Astrocyte (in vitro differentiated cells and primary cell): ENCODE results near the gene CSF2RB. TPM values are rescaled to one million over a fixed set of nuclear protein-coding genes. Genes with fewer than 3 reads are reported as not detected.

ENCODE experiments used
- DNase-seq: peaks from one replicate; pipeline ENCODE4 v3.0.0-alpha.2; 2010; ENCODE audit warnings: low read depth
- FAIRE-seq: peaks from 2 replicates; lab custom pipeline; 2011; peaks lifted over from hg19 to GRCh38; lab: Jason Lieb, UNC
- H2AFZ ChIP-seq: 2 replicates; pipeline ENCODE4 v1.6.0; 2012; ENCODE audit warnings: low read depth, low read length, inconsistent platforms
- H3K27ac ChIP-seq: 2 replicates; pipeline ENCODE4 v1.5.1; 2011; ENCODE audit warnings: low read depth, low read length, inconsistent platforms
- H3K27me3 ChIP-seq: 2 replicates; pipeline ENCODE4 v1.6.0; 2011; ENCODE audit warnings: low read length, inconsistent platforms; ENCODE audit not compliant: insufficient read depth
- H3K36me3 ChIP-seq: 2 replicates; pipeline ENCODE4 v1.5.1; 2011; ENCODE audit warnings: low read length, inconsistent platforms; ENCODE audit not compliant: insufficient read depth
- H3K4me1 ChIP-seq: 2 replicates; pipeline ENCODE4 v1.5.1; 2011; ENCODE audit warnings: low read length, inconsistent platforms; ENCODE audit not compliant: insufficient read depth
- H3K4me2 ChIP-seq: 2 replicates; pipeline ENCODE4 v1.6.0; 2012; ENCODE audit warnings: low read length, inconsistent platforms
- H3K4me3 ChIP-seq: 2 replicates; pipeline ENCODE4 v1.5.1; 2011; ENCODE audit warnings: low read depth, mild to moderate bottlenecking, low read length, inconsistent platforms; ENCODE audit not compliant: insufficient read depth
- H3K79me2 ChIP-seq: 2 replicates; pipeline ENCODE4 v1.6.0; 2012; ENCODE audit warnings: mild to moderate bottlenecking, low read length, inconsistent platforms; ENCODE audit not compliant: insufficient read depth
- H3K9ac ChIP-seq: 2 replicates; pipeline ENCODE4 v1.6.0; 2012; ENCODE audit warnings: mild to moderate bottlenecking, low read length, inconsistent platforms
- H3K9me3 ChIP-seq: 2 replicates; pipeline ENCODE4 v1.5.1; 2012; ENCODE audit warnings: low read depth, mild to moderate bottlenecking, low read length, inconsistent platforms; ENCODE audit not compliant: insufficient read depth
- H4K20me1 ChIP-seq: 2 replicates; pipeline ENCODE4 v1.6.0; 2012; ENCODE audit warnings: low read length, inconsistent platforms; ENCODE audit not compliant: insufficient read depth
- H3K27ac Mint-ChIP-seq: one replicate; pipeline ENCODE4 v1.8.0; 2021; ENCODE audit warnings: mild to moderate bottlenecking, mixed read lengths; ENCODE audit not compliant: unreplicated experiment
- H3K27me3 Mint-ChIP-seq: one replicate; pipeline ENCODE4 v1.8.0; 2021; ENCODE audit warnings: low read depth, mixed read lengths; ENCODE audit not compliant: unreplicated experiment
- H3K36me3 Mint-ChIP-seq: one replicate; pipeline ENCODE4 v1.8.0; 2021; ENCODE audit warnings: low read depth, mixed read lengths; ENCODE audit not compliant: unreplicated experiment
- H3K4me1 Mint-ChIP-seq: one replicate; pipeline ENCODE4 v1.8.0; 2021; ENCODE audit warnings: low read depth, mixed read lengths; ENCODE audit not compliant: unreplicated experiment
- H3K4me3 Mint-ChIP-seq: one replicate; pipeline ENCODE4 v1.8.0; 2021; ENCODE audit warnings: mild to moderate bottlenecking, moderate library complexity, mixed read lengths; ENCODE audit not compliant: unreplicated experiment
- H3K9me3 Mint-ChIP-seq: one replicate; pipeline ENCODE4 v1.8.0; 2021; ENCODE audit warnings: mild to moderate bottlenecking, mixed read lengths; ENCODE audit not compliant: unreplicated experiment
- CTCF ChIP-seq: IDR thresholded peaks from 2 replicates; pipeline ENCODE4 v1.5.1; 2011; ENCODE audit warnings: low read depth, mild to moderate bottlenecking, inconsistent platforms, low read length, moderate library complexity; ENCODE audit not compliant: insufficient read depth
- EZH2 ChIP-seq: IDR thresholded peaks from 2 replicates; pipeline ENCODE4 v1.6.1; 2012; ENCODE audit warnings: mild to moderate bottlenecking, low read length, inconsistent platforms; ENCODE audit not compliant: insufficient read depth
- total RNA-seq: library from RNA; stranded (reverse); gene quantifications from 2 replicates; pipeline ENCODE4 v1.2.1, GENCODE V29; 2021

Gene CSF2RB
- total RNA-seq, 1 donor from 2014 or later, result 0.09 TPM

GRCh38 chr22:36961626-36962025 lies 48.2 kb downstream of the CSF2RB start:
- Histone ChIP-seq H3K4me1 (no peaks in the 10 kb centered on the region), H3K27me3 (peaks cover 14% of the 10 kb centered on the region), H3K9me3 (no peaks in the 10 kb centered on the region), H3K27ac (no peak overlapping the region), H3K9ac (no peak overlapping the region), H3K79me2 (no peaks in the 10 kb centered on the region), H4K20me1 (no peaks in the 10 kb centered on the region), H3K36me3 (no peaks in the 10 kb centered on the region), H3K4me2 (no peak overlapping the region), H2AFZ (no peak overlapping the region), H3K4me3 (no peak overlapping the region)
- H3K4me1 Mint-ChIP-seq, result no peaks in the 10 kb centered on the region
- no peak overlapping the region for H3K4me3 Mint-ChIP-seq
- no peak for DNase-seq
- H3K27ac Mint-ChIP-seq, result no peak overlapping the region
- peaks cover 31% of the 10 kb centered on the region for H3K27me3 Mint-ChIP-seq
- no peak for FAIRE-seq
- H3K9me3 Mint-ChIP-seq, result peaks cover 5% of the 10 kb centered on the region
- TF ChIP-seq CTCF, result no peak
- TF ChIP-seq EZH2, result no peak
- H3K36me3 Mint-ChIP-seq, result no peaks in the 10 kb centered on the region

GRCh38 chr22:36963302-36963701 lies 49.9 kb downstream of the CSF2RB start:
- Mint-ChIP-seq H3K4me1 (no peaks in the 10 kb centered on the region), H3K4me3 (no peak overlapping the region), H3K9me3 (peaks cover 2% of the 10 kb centered on the region), H3K27ac (no peak overlapping the region), H3K36me3 (no peaks in the 10 kb centered on the region), H3K27me3 (peaks cover 31% of the 10 kb centered on the region)
- no peak overlapping the region for H3K4me2 ChIP-seq
- H2AFZ ChIP-seq, result no peak overlapping the region
- H3K36me3 ChIP-seq, result no peaks in the 10 kb centered on the region
- H3K9ac ChIP-seq, result no peak overlapping the region
- peaks cover 14% of the 10 kb centered on the region for H3K27me3 ChIP-seq
- no peaks in the 10 kb centered on the region for H3K4me1 ChIP-seq
- H3K79me2 ChIP-seq, result no peaks in the 10 kb centered on the region
- H3K4me3 ChIP-seq, result no peak overlapping the region
- H3K27ac ChIP-seq, result no peak overlapping the region
- DNase-seq, result no peak
- H4K20me1 ChIP-seq, result no peaks in the 10 kb centered on the region
- TF ChIP-seq EZH2 (no peak), CTCF (no peak)
- no peaks in the 10 kb centered on the region for H3K9me3 ChIP-seq
- FAIRE-seq, result no peak

GRCh38 chr22:36964106-36964505 lies 50.7 kb downstream of the CSF2RB start:
- Mint-ChIP-seq H3K27ac (no peak overlapping the region), H3K27me3 (peaks cover 32% of the 10 kb centered on the region), H3K9me3 (peaks cover 2% of the 10 kb centered on the region), H3K4me3 (no peak overlapping the region), H3K36me3 (no peaks in the 10 kb centered on the region), H3K4me1 (no peaks in the 10 kb centered on the region)
- Histone ChIP-seq H3K4me2 (no peak overlapping the region), H3K9ac (no peak overlapping the region), H3K27me3 (peaks cover 14% of the 10 kb centered on the region), H3K79me2 (no peaks in the 10 kb centered on the region), H3K27ac (no peak overlapping the region), H3K36me3 (no peaks in the 10 kb centered on the region), H3K4me3 (no peak overlapping the region), H3K9me3 (no peaks in the 10 kb centered on the region), H4K20me1 (no peaks in the 10 kb centered on the region), H2AFZ (no peak overlapping the region), H3K4me1 (no peaks in the 10 kb centered on the region)
- no peak for TF ChIP-seq CTCF
- no peak for TF ChIP-seq EZH2
- DNase-seq (no peak), FAIRE-seq (no peak)
